Thyroid gland (tissue), 4 donors: Measurements from ENCODE around the gene PRR13. TPM values are rescaled to one million over a fixed set of nuclear protein-coding genes. Genes with fewer than 3 reads are reported as not detected.

ENCODE experiments used
- DNase-seq, 2 donors: peaks; one replicate each; pipeline ENCODE4 v3.0.0-alpha.2; 2019
- H3K27ac ChIP-seq, 3 donors: fragments of 200-600 bp; sonication (generic); 1 replicate in 2 of 3; 2 replicates in 1 of 3; pipeline ENCODE4 v1.5.1; 2016 to 2019; ENCODE audit warnings: mild to moderate bottlenecking in 1 of 3, moderate library complexity in 1 of 3
- H3K27me3 ChIP-seq: fragments of 200-600 bp; sonication (generic); one replicate; pipeline ENCODE4 v1.5.1; 2019
- H3K36me3 ChIP-seq, 2 donors: fragments of 200-600 bp; sonication (generic); one replicate each; pipeline ENCODE4 v1.5.1; 2016 to 2019
- H3K4me1 ChIP-seq, 2 donors: fragments of 200-600 bp; sonication (generic); one replicate each; pipeline ENCODE4 v1.5.1; 2017 to 2019
- H3K4me3 ChIP-seq, 3 donors: fragments of 200-600 bp; sonication (generic); replicated peaks in 1 of 3; 1 replicate in 2 of 3; 2 replicates in 1 of 3; pipeline ENCODE4 v1.5.1; 2016; ENCODE audit warnings: mild to moderate bottlenecking in 1 of 3
- H3K9me3 ChIP-seq: fragments of 200-600 bp; sonication (generic); one replicate; pipeline ENCODE4 v1.5.1; 2017
- POLR2A ChIP-seq, 2 donors: fragments of 450-650 bp; IDR thresholded peaks; one replicate each; pipeline ENCODE4 v1.6.1; 2017; ENCODE audit warnings: antibody characterized with exemption in 2 of 2, mild to moderate bottlenecking in 2 of 2, moderate library complexity in 1 of 2
- WGBS, 2 donors: methylation state at CpG; one replicate each; pipeline ENCODE4 v1.1.5; 2017; 5-methylcytosine and 5-hydroxymethylcytosine counted together
- intact Hi-C: fragments of 100-400 bp; cut with DNase I; formaldehyde crosslinking; loops from one replicate; pipeline ENCODE4 v1.15.1; 2023
- total RNA-seq, 4 donors: library from RNA; depleted of rRNA; stranded (reverse); fragments of >200 nt; gene quantifications; one replicate each; pipeline ENCODE4 v1.2.3, GENCODE V29; 2016
- TF ChIP-seq, protein P1 (sequence below), 6 experiments: fragments of 200-600 bp in 3 of 6; fragments of 450-650 bp in 3 of 6; sonication (generic) in 3 of 6; IDR thresholded peaks; one replicate each; pipeline ENCODE4 v1.5.1; 2016 to 2019; ENCODE audit warnings: antibody characterized with exemption in 6 of 6, mild to moderate bottlenecking in 2 of 6, inconsistent platforms in 1 of 6, moderate library complexity in 1 of 6

PRR13 gene
- total RNA-seq, 4 donors from 2014 or later: 51.6 to 83.6 (median 68.9) TPM

DNA sequence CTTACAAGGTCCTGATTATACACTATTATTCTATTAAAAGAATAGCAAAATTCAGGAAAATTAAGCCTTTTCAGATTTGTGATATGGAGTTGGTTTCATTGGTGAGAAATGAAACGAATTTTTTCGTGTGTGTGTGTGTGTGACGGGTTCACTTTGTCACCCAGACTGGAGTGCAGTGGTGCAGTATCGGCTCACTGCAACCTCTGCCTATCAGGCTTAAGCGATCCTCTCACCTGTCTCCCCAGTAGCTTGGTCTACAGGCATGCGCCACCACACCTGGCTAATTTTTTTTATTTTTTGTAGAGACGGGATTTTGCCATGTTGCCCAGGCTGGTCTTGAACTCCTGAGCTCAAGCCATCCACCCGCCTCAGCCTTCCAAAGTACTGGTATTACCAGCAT lies 20.1 kb downstream of the PRR13 start:
- intact Hi-C loops: no loop called here
- H3K27ac ChIP-seq: no peak overlapping the region
- H3K9me3 ChIP-seq: no peaks in the 10 kb centered on the region
- no peak for TF ChIP-seq POLR2A (IDR thresholded peaks at IDR 0.05)
- TF ChIP-seq, protein P1, sequence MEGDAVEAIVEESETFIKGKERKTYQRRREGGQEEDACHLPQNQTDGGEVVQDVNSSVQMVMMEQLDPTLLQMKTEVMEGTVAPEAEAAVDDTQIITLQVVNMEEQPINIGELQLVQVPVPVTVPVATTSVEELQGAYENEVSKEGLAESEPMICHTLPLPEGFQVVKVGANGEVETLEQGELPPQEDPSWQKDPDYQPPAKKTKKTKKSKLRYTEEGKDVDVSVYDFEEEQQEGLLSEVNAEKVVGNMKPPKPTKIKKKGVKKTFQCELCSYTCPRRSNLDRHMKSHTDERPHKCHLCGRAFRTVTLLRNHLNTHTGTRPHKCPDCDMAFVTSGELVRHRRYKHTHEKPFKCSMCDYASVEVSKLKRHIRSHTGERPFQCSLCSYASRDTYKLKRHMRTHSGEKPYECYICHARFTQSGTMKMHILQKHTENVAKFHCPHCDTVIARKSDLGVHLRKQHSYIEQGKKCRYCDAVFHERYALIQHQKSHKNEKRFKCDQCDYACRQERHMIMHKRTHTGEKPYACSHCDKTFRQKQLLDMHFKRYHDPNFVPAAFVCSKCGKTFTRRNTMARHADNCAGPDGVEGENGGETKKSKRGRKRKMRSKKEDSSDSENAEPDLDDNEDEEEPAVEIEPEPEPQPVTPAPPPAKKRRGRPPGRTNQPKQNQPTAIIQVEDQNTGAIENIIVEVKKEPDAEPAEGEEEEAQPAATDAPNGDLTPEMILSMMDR (IDR thresholded peaks at IDR 0.05): no peak
- no peaks in the 10 kb centered on the region for H3K27me3 ChIP-seq
- no peak overlapping the region for H3K4me3 ChIP-seq
- DNase-seq: no peak
- WGBS, 2 donors: 90 to 92% methylated on average over 8 of the region's 8 CpGs
- peaks cover 95 to 100% of the 10 kb centered on the region in 2 donors for H3K36me3 ChIP-seq
- H3K4me1 ChIP-seq: no peaks in the 10 kb centered on the region

GRCh38 chr12:53462935-53463334 lies 21.4 kb downstream of the PRR13 start:
- intact Hi-C loops: no loop called here

GRCh38 chr12:53463802-53464560 lies 22.4 kb downstream of the PRR13 start:
- no peak for DNase-seq
- Histone ChIP-seq H3K27ac (no peak overlapping the region), H3K4me3 (no peak overlapping the region), H3K9me3 (no peaks in the 10 kb centered on the region), H3K4me1 (no peaks in the 10 kb centered on the region), H3K36me3 (peaks cover 100% of the 10 kb centered on the region in 2 donors), H3K27me3 (no peaks in the 10 kb centered on the region)
- intact Hi-C loops: no loop called here
- 68 to 69% methylated on average over 5 of the region's 5 CpGs for WGBS, 2 donors
- TF ChIP-seq, protein P1 (IDR thresholded peaks at IDR 0.05): no peak
- TF ChIP-seq POLR2A (IDR thresholded peaks at IDR 0.05): no peak

More at GRCh38 chr12:53462935-53463334, 21.4 kb downstream of the PRR13 start:
- TF ChIP-seq POLR2A (IDR thresholded peaks at IDR 0.05): no peak
- TF ChIP-seq, protein P1 (IDR thresholded peaks at IDR 0.05): no peak
- H3K27ac ChIP-seq: no peak overlapping the region
- WGBS, 2 donors: 79 to 83% methylated on average over 3 of the region's 3 CpGs
- peaks cover 100% of the 10 kb centered on the region in 2 donors for H3K36me3 ChIP-seq
- H3K27me3 ChIP-seq: no peaks in the 10 kb centered on the region
- no peaks in the 10 kb centered on the region for H3K9me3 ChIP-seq
- no peak overlapping the region for H3K4me3 ChIP-seq
- DNase-seq: no peak
- no peaks in the 10 kb centered on the region for H3K4me1 ChIP-seq

DNA sequence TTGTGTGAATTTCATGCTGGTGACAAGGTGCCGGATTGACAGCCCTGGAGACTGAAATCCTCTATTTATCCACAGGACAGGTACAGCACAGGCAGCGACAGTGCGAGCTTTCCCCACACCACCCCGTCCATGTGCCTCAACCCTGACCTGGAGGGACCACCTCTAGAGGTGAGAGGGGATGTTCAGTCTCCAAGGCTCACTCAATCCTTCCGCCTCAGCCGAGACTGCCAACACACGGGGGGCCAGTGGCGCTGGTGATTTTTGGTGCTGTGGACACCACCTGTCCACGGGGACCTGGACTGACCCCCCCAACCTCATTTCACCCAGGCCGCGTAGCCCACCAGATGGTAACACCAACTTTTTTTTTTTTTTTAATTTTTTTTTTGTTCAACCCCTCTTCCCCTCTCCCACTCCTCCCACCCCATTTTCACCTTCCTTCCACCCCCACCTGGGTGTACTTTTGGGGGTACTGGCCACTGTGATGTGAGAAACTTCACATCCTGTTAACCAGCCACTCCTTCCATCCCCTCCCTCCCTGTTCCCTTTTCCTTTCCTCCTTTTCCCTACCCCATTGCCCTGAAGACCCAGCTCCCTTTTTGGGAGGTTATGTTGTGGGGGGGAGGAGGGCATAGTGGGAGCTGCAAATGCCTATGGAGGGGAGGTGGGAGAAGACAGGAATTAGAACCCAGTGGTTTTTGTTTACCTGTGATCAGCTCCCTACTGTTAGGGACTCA lies 23.3 kb downstream of the PRR13 start:
- H3K4me1 ChIP-seq: no peaks in the 10 kb centered on the region
- WGBS, 2 donors: 88 to 89% methylated on average over 11 of the region's 11 CpGs
- intact Hi-C loops: no loop called here

More for the DNA sequence above, 23.3 kb downstream of the PRR13 start:
- DNase-seq: no peak
- Histone ChIP-seq H3K36me3 (peaks cover 100% of the 10 kb centered on the region in 2 donors), H3K9me3 (no peaks in the 10 kb centered on the region), H3K4me3 (no peak overlapping the region), H3K27me3 (no peaks in the 10 kb centered on the region), H3K27ac (no peak overlapping the region)
- TF ChIP-seq POLR2A (IDR thresholded peaks at IDR 0.05): no peak
- TF ChIP-seq, protein P1 (IDR thresholded peaks at IDR 0.05): no peak
